Activated B cell treated with CpG ODN at 0.5 μM for 24 hours (primary cell): ENCODE measurements around the gene THSD4. TPM values are rescaled to one million over a fixed set of nuclear protein-coding genes. Genes with fewer than 3 reads are reported as not detected.
"Not testable (repeated sequence)": the region's sequence is repeated elsewhere in the genome, so short reads cannot be mapped to it uniquely, and the experiment has no call there.

Experiments used
- ATAC-seq: fragments of 200-7000 bp; cut with Tn5 transposase; one replicate; pipeline ENCODE4 v1.10.0; 2021; ENCODE audit warnings: low read depth, mild to moderate bottlenecking, moderate library complexity
- CTCF ChIA-PET: fragments of 350-600 bp; sonication (Branson Sonifier 250); formaldehyde crosslinking; loops from one replicate; lab custom pipeline; 2021; ENCODE audit warnings: antibody characterized with exemption; lab: Charles Lee
- POLR2A ChIA-PET: fragments of 350-600 bp; sonication (Branson Sonifier 250); formaldehyde crosslinking; loops from one replicate; lab custom pipeline; 2021; ENCODE audit warnings: antibody characterized with exemption; lab: Charles Lee
- DNase-seq: peaks from one replicate; pipeline ENCODE4 v3.0.0; 2022
- H3K27ac Mint-ChIP-seq: one replicate; pipeline ENCODE4 v1.8.0; 2020; ENCODE audit warnings: mixed read lengths
- H3K27me3 Mint-ChIP-seq: one replicate; pipeline ENCODE4 v1.8.0; 2021; ENCODE audit warnings: mixed read lengths
- H3K36me3 Mint-ChIP-seq: one replicate; pipeline ENCODE4 v1.8.0; 2021; ENCODE audit warnings: low read depth, mixed read lengths
- H3K4me1 Mint-ChIP-seq: one replicate; pipeline ENCODE4 v1.8.0; 2021; ENCODE audit warnings: mixed read lengths
- H3K4me3 Mint-ChIP-seq: one replicate; pipeline ENCODE4 v1.8.0; 2020; ENCODE audit warnings: mild to moderate bottlenecking, mixed read lengths
- H3K9me3 Mint-ChIP-seq: one replicate; pipeline ENCODE4 v1.8.0; 2020; ENCODE audit warnings: mixed read lengths
- intact Hi-C: fragments of 100-400 bp; cut with micrococcal nuclease; formaldehyde crosslinking; loops from one replicate; pipeline ENCODE4 v1.15.1; 2024
- total RNA-seq: library from RNA; stranded (reverse); gene quantifications from 2 replicates; pipeline ENCODE4 v1.2.3, GENCODE V29; 2022
- TF ChIP-seq, protein P1 (sequence below): fragments of 200-600 bp; IDR thresholded peaks from one replicate; pipeline ENCODE4 v1.8.0; 2022; ENCODE audit warnings: antibody characterized with exemption, mild to moderate bottlenecking

THSD4 gene
- total RNA-seq, 1 donor from 2014 or later: not detected

DNA sequence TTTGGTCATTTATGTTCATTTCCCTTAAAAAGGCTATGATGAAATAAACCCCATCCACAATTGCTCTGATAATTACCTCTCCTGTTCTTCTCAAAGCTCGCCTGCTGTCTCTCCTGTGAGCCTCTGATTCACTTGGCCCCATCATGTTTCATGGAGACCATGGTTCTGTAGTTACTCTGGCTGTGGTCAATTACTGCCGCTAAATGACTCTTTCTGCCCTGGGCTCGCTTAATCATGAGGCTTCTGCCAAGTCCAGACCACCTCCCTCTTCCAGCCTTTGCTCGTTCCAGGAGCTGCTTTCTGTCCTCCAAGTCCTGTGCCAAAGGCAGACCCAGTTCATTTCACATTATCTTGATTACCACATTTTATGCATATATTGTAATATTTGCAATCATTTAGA, 91.9 kb downstream of the THSD4 start:
- Mint-ChIP-seq H3K9me3 (no peaks in the 10 kb centered on the region), H3K4me1 (no peaks in the 10 kb centered on the region), H3K4me3 (no peak overlapping the region), H3K36me3 (no peaks in the 10 kb centered on the region), H3K27ac (no peak overlapping the region), H3K27me3 (no peaks in the 10 kb centered on the region)
- no peak for ATAC-seq
- TF ChIP-seq, protein P1, sequence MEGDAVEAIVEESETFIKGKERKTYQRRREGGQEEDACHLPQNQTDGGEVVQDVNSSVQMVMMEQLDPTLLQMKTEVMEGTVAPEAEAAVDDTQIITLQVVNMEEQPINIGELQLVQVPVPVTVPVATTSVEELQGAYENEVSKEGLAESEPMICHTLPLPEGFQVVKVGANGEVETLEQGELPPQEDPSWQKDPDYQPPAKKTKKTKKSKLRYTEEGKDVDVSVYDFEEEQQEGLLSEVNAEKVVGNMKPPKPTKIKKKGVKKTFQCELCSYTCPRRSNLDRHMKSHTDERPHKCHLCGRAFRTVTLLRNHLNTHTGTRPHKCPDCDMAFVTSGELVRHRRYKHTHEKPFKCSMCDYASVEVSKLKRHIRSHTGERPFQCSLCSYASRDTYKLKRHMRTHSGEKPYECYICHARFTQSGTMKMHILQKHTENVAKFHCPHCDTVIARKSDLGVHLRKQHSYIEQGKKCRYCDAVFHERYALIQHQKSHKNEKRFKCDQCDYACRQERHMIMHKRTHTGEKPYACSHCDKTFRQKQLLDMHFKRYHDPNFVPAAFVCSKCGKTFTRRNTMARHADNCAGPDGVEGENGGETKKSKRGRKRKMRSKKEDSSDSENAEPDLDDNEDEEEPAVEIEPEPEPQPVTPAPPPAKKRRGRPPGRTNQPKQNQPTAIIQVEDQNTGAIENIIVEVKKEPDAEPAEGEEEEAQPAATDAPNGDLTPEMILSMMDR: no peak
- no peak for DNase-seq
- ChIA-PET POLR2A (no interaction called here), CTCF (no interaction called here)
- intact Hi-C loops: no loop called here

- H3K36me3 Mint-ChIP-seq: no peaks in the 10 kb centered on the region
- DNase-seq: no peak
- intact Hi-C loops: no loop called here
- no peak for ATAC-seq
- TF ChIP-seq, protein P1: no peak
- H3K27ac Mint-ChIP-seq: no peak overlapping the region
- H3K27me3 Mint-ChIP-seq: peaks cover 3% of the 10 kb centered on the region
- POLR2A ChIA-PET: no interaction called here
- H3K4me3 Mint-ChIP-seq: no peak overlapping the region
- H3K4me1 Mint-ChIP-seq: no peaks in the 10 kb centered on the region
- no peaks in the 10 kb centered on the region for H3K9me3 Mint-ChIP-seq
- CTCF ChIA-PET: no interaction called here
These were observed 96.9 kb downstream of the THSD4 start for GRCh38 chr15:71212146-71212545.

GRCh38 chr15:71213943-71214342, 98.7 kb downstream of the THSD4 start:
- H3K4me1 Mint-ChIP-seq, ATAC-seq, CTCF ChIA-PET, H3K27me3 Mint-ChIP-seq, H3K4me3 Mint-ChIP-seq, DNase-seq, H3K27ac Mint-ChIP-seq, H3K36me3 Mint-ChIP-seq, H3K9me3 Mint-ChIP-seq, intact Hi-C loops, POLR2A ChIA-PET: not testable (repeated sequence)

GRCh38 chr15:71215126-71215894, 100.0 kb downstream of the THSD4 start:
- intact Hi-C loops: no loop called here
- H3K9me3 Mint-ChIP-seq: no peaks in the 10 kb centered on the region
- H3K4me1 Mint-ChIP-seq: no peaks in the 10 kb centered on the region
- no peaks in the 10 kb centered on the region for H3K36me3 Mint-ChIP-seq
- H3K4me3 Mint-ChIP-seq: no peak overlapping the region
- ATAC-seq: no peak
- TF ChIP-seq, protein P1: no peak
- ChIA-PET POLR2A (no interaction called here), CTCF (no interaction called here)
- H3K27ac Mint-ChIP-seq: no peak overlapping the region
- DNase-seq: no peak
- H3K27me3 Mint-ChIP-seq: peaks cover 3% of the 10 kb centered on the region

- TF ChIP-seq, protein P1: no peak
- ATAC-seq: no peak
- CTCF ChIA-PET: no interaction called here
These were observed 103.1 kb downstream of the THSD4 start for GRCh38 chr15:71218272-71218805.

More at GRCh38 chr15:71218272-71218805, 103.1 kb downstream of the THSD4 start:
- Mint-ChIP-seq H3K27me3 (no peaks in the 10 kb centered on the region), H3K9me3 (no peaks in the 10 kb centered on the region), H3K4me3 (no peak overlapping the region), H3K27ac (no peak overlapping the region), H3K36me3 (no peaks in the 10 kb centered on the region), H3K4me1 (no peaks in the 10 kb centered on the region)
- DNase-seq: no peak
- intact Hi-C loops: no loop called here
- POLR2A ChIA-PET: no interaction called here
